Vagina (tissue), 2 donors: ENCODE results near the gene STK32B. TPM values are rescaled to one million over a fixed set of nuclear protein-coding genes. Genes with fewer than 3 reads are reported as not detected.

Source experiments
- DNase-seq, 2 donors: peaks; one replicate each; pipeline ENCODE4 v3.0.0-alpha.2; 2017; ENCODE audit errors: extremely low spot score in 2 of 2
- H3K27ac ChIP-seq: fragments of 200-600 bp; sonication (generic); one replicate; pipeline ENCODE4 v1.5.1; 2019
- H3K27me3 ChIP-seq: fragments of 200-600 bp; sonication (generic); one replicate; pipeline ENCODE4 v1.5.1; 2019
- H3K36me3 ChIP-seq, 2 donors: fragments of 200-600 bp; sonication (generic); one replicate each; pipeline ENCODE4 v1.5.1; 2017 to 2019
- H3K4me1 ChIP-seq: fragments of 200-600 bp; sonication (generic); one replicate; pipeline ENCODE4 v1.5.1; 2019
- H3K4me3 ChIP-seq, 2 donors: fragments of 200-600 bp; sonication (generic); 1 replicate in 1 of 2; 2 replicates in 1 of 2; pipeline ENCODE4 v1.5.1; 2016 to 2019
- H3K9me3 ChIP-seq: fragments of 200-600 bp; sonication (generic); one replicate; pipeline ENCODE4 v1.5.1; 2019
- CTCF ChIP-seq, 3 experiments: fragments of 450-650 bp in 2 of 3; fragments of 200-600 bp in 1 of 3; sonication (generic) in 1 of 3; IDR thresholded peaks; one replicate each; pipeline ENCODE4 v1.5.1; 2017 to 2019; ENCODE audit warnings: antibody characterized with exemption in 3 of 3, mild to moderate bottlenecking in 2 of 3, moderate library complexity in 2 of 3
- POLR2A ChIP-seq, 2 donors: fragments of 450-650 bp; IDR thresholded peaks; one replicate each; pipeline ENCODE4 v1.6.1; 2017; ENCODE audit warnings: antibody characterized with exemption in 2 of 2, mild to moderate bottlenecking in 2 of 2, moderate library complexity in 2 of 2
- POLR2AphosphoS5 ChIP-seq, 2 donors: sonication (generic); formaldehyde crosslinking; IDR thresholded peaks; one replicate each; pipeline ENCODE4 v1.9.0; 2017; ENCODE audit warnings: antibody characterized with exemption in 2 of 2, mild to moderate bottlenecking in 2 of 2, low read depth in 1 of 2; ENCODE audit not compliant: insufficient read depth in 1 of 2
- intact Hi-C: fragments of 100-400 bp; cut with DNase I; formaldehyde crosslinking; loops from one replicate; pipeline ENCODE4 v1.15.1; 2023
- total RNA-seq: library from RNA; depleted of rRNA; stranded (reverse); fragments of >200 nt; gene quantifications from one replicate; pipeline ENCODE4 v1.2.3, GENCODE V29; 2016

STK32B gene
- total RNA-seq, 1 donor from 2014 or later = 6.4 TPM

GRCh38 chr4:5452156-5452555 lies 400.9 kb downstream of the STK32B start:
- intact Hi-C loops = no loop called here
- TF ChIP-seq POLR2A (IDR thresholded peaks at IDR 0.05) (no peak), CTCF (IDR thresholded peaks at IDR 0.05) (no peak), POLR2AphosphoS5 (IDR thresholded peaks at IDR 0.05; ENCODE audit: insufficient read depth in 1 of 2, low read depth in 1 of 2) (no peak)
- no peak for DNase-seq
- no peak overlapping the region for H3K4me3 ChIP-seq
- no peaks in the 10 kb centered on the region for H3K4me1 ChIP-seq
- no peak overlapping the region for H3K27ac ChIP-seq
- H3K36me3 ChIP-seq = no peaks in the 10 kb centered on the region
- no peaks in the 10 kb centered on the region for H3K27me3 ChIP-seq
- H3K9me3 ChIP-seq = no peaks in the 10 kb centered on the region

GRCh38 chr4:5455003-5455585 lies 403.8 kb downstream of the STK32B start:
- Histone ChIP-seq H3K4me1 (no peaks in the 10 kb centered on the region), H3K4me3 (no peak overlapping the region), H3K27ac (no peak overlapping the region), H3K36me3 (no peaks in the 10 kb centered on the region), H3K9me3 (no peaks in the 10 kb centered on the region), H3K27me3 (no peaks in the 10 kb centered on the region)
- DNase-seq = no peak
- intact Hi-C loops = no loop called here
- TF ChIP-seq CTCF (IDR thresholded peaks at IDR 0.05) (no peak), POLR2A (IDR thresholded peaks at IDR 0.05) (no peak), POLR2AphosphoS5 (IDR thresholded peaks at IDR 0.05; ENCODE audit: insufficient read depth in 1 of 2, low read depth in 1 of 2) (no peak)

GRCh38 chr4:5456296-5456845 lies 405.1 kb downstream of the STK32B start:
- no peaks in the 10 kb centered on the region for H3K4me1 ChIP-seq
- no peaks in the 10 kb centered on the region for H3K36me3 ChIP-seq
- no peaks in the 10 kb centered on the region for H3K9me3 ChIP-seq
- no peak overlapping the region for H3K27ac ChIP-seq
- no peak for DNase-seq
- intact Hi-C loops = no loop called here
- no peak overlapping the region for H3K4me3 ChIP-seq
- no peak for TF ChIP-seq POLR2AphosphoS5 (IDR thresholded peaks at IDR 0.05; ENCODE audit: insufficient read depth in 1 of 2, low read depth in 1 of 2)
- no peak for TF ChIP-seq POLR2A (IDR thresholded peaks at IDR 0.05)
- TF ChIP-seq CTCF (IDR thresholded peaks at IDR 0.05) = no peak
- H3K27me3 ChIP-seq = no peaks in the 10 kb centered on the region

- DNase-seq = no peak
- H3K4me1 ChIP-seq = no peaks in the 10 kb centered on the region
Measured at GRCh38 chr4:5458676-5459075, 407.4 kb downstream of the STK32B start.

More at GRCh38 chr4:5458676-5459075, 407.4 kb downstream of the STK32B start:
- Histone ChIP-seq H3K27me3 (no peaks in the 10 kb centered on the region), H3K4me3 (no peak overlapping the region), H3K9me3 (no peaks in the 10 kb centered on the region), H3K36me3 (no peaks in the 10 kb centered on the region), H3K27ac (no peak overlapping the region)
- TF ChIP-seq POLR2AphosphoS5 (IDR thresholded peaks at IDR 0.05; ENCODE audit: insufficient read depth in 1 of 2, low read depth in 1 of 2) (no peak), CTCF (IDR thresholded peaks at IDR 0.05) (no peak), POLR2A (IDR thresholded peaks at IDR 0.05) (no peak)
- intact Hi-C loops = no loop called here
